A673 (cell line): ENCODE measurements around the gene CHRNA3. TPM values are rescaled to one million over a fixed set of nuclear protein-coding genes. Genes with fewer than 3 reads are reported as not detected.

ENCODE experiments used
- BruUV-seq: library from RNA; stranded (reverse); fragments of 400-500 nt; replicated peaks from 2 replicates; lab custom pipeline; 2021; lab: Mats Ljungman, UMichigan
- CTCF ChIA-PET: fragments of 300-600 bp; sonication (Branson Sonifier 250); formaldehyde crosslinking; loops from one replicate; lab custom pipeline; 2022; ENCODE audit warnings: antibody characterized with exemption; lab: Charles Lee
- POLR2A ChIA-PET: fragments of 300-600 bp; sonication (Branson Sonifier 250); formaldehyde crosslinking; loops from one replicate; lab custom pipeline; 2022; ENCODE audit warnings: antibody characterized with exemption; ENCODE audit not compliant: low non-redundant PET; lab: Charles Lee
- DNase-seq: peaks from one replicate; pipeline ENCODE4 v3.0.0-alpha.2; 2015; ENCODE audit warnings: low spot score
- H3K27ac ChIP-seq: fragments of 200-600 bp; sonication (generic); 2 replicates; pipeline ENCODE4 v1.5.1; 2016; ENCODE audit warnings: mixed run types, low read depth, mild to moderate bottlenecking, mixed read lengths, antibody characterized with exemption, low read length; ENCODE audit not compliant: poor library complexity, severe bottlenecking
- H3K27me3 ChIP-seq: fragments of 200-600 bp; sonication (generic); replicated peaks from 2 replicates; pipeline ENCODE4 v1.6.1; 2017; ENCODE audit warnings: mixed run types, low read depth, mild to moderate bottlenecking, mixed read lengths, antibody characterized with exemption, low read length; ENCODE audit not compliant: insufficient read depth, poor library complexity
- H3K36me3 ChIP-seq: fragments of 200-600 bp; sonication (generic); 2 replicates; pipeline ENCODE4 v1.6.1; 2016; ENCODE audit warnings: mixed run types, mild to moderate bottlenecking, mixed read lengths, antibody characterized with exemption, low read length; ENCODE audit not compliant: insufficient read depth, poor library complexity, severe bottlenecking
- H3K4me1 ChIP-seq: fragments of 200-600 bp; sonication (generic); 2 replicates; pipeline ENCODE4 v1.6.1; 2017; ENCODE audit warnings: mixed run types, mild to moderate bottlenecking, mixed read lengths, antibody characterized with exemption, low read length; ENCODE audit not compliant: insufficient read depth, poor library complexity, severe bottlenecking
- H3K4me3 ChIP-seq: fragments of 200-600 bp; sonication (generic); 2 replicates; pipeline ENCODE4 v1.5.1; 2016; ENCODE audit warnings: low read depth, mixed run types, mild to moderate bottlenecking, mixed read lengths, low read length; ENCODE audit not compliant: poor library complexity, severe bottlenecking
- H3K9me3 ChIP-seq: fragments of 200-600 bp; sonication (generic); 2 replicates; pipeline ENCODE4 v1.6.1; 2016; ENCODE audit warnings: mixed run types, low read depth, mild to moderate bottlenecking, mixed read lengths, antibody characterized with exemption, low read length; ENCODE audit not compliant: poor library complexity, severe bottlenecking
- CTCF ChIP-seq: fragments of 300-800, 200-600 bp; sonication (generic); conservative IDR thresholded peaks from 2 replicates; pipeline ENCODE4 v1.5.1; 2017; ENCODE audit warnings: low read depth, mild to moderate bottlenecking, antibody characterized with exemption, low read length, moderate library complexity, mixed read lengths
- EZH2 ChIP-seq: fragments of 200-600 bp; sonication (generic); IDR thresholded peaks from 2 replicates; pipeline ENCODE4 v1.6.1; 2017; ENCODE audit warnings: borderline replicate concordance, low read depth, mild to moderate bottlenecking, mixed read lengths, antibody characterized with exemption, low read length; ENCODE audit not compliant: poor library complexity, severe bottlenecking
- intact Hi-C: fragments of 100-400 bp; cut with micrococcal nuclease; formaldehyde crosslinking; loops from one replicate; pipeline ENCODE4 v1.10.0; 2022; ENCODE audit not compliant: unreplicated experiment
- total RNA-seq: library from RNA; stranded (reverse); gene quantifications from 2 replicates; pipeline ENCODE4 v1.2.3, GENCODE V29; 2021

The CHRNA3 gene
- total RNA-seq, 1 experiment from 2014 or later, result not detected

GRCh38 chr15:78638658-78639314, 18.0 kb upstream of the CHRNA3 start:
- ChIA-PET CTCF (interaction anchor here (0.7 kb wide), 1 partner anchor 22 kb away, joined by 3 read pairs; no protein-coding TSS in a partner anchor), POLR2A (no interaction called here)
- DNase-seq, result peak; percentile 68
- H3K4me1 ChIP-seq, result no peaks in the 10 kb centered on the region
- H3K9me3 ChIP-seq, result no peaks in the 10 kb centered on the region
- intact Hi-C loops, result loop anchor here (1.0 to 2.0 kb wide), 2 partner anchors 71 to 102 kb away; no protein-coding TSS in a partner anchor
- H3K27me3 ChIP-seq, result peaks cover 72% of the 10 kb centered on the region
- BruUV-seq, result no TSS peak
- no peak overlapping the region for H3K27ac ChIP-seq
- H3K36me3 ChIP-seq, result no peaks in the 10 kb centered on the region
- no peak overlapping the region for H3K4me3 ChIP-seq
- TF ChIP-seq EZH2 (no peak), CTCF (peak; percentile 71)

GRCh38 chr15:78637776-78638435, 17.1 kb upstream of the CHRNA3 start:
- intact Hi-C loops, result loop anchor here (1.0 to 2.0 kb wide), 2 partner anchors 71 to 103 kb away; no protein-coding TSS in a partner anchor
- H3K4me1 ChIP-seq, result no peaks in the 10 kb centered on the region
- no peak for TF ChIP-seq EZH2
- no peak for TF ChIP-seq CTCF
- POLR2A ChIA-PET, result no interaction called here
- H3K9me3 ChIP-seq, result peaks cover 8% of the 10 kb centered on the region
- H3K36me3 ChIP-seq, result no peaks in the 10 kb centered on the region
- no peak overlapping the region for H3K4me3 ChIP-seq
- no peak overlapping the region for H3K27ac ChIP-seq
- BruUV-seq, result no TSS peak
- peaks cover 81% of the 10 kb centered on the region for H3K27me3 ChIP-seq
- CTCF ChIA-PET, result interaction anchor here (0.5 to 1.2 kb wide), 2 partner anchors 72 to 1340 kb away, joined by 4 read pairs; no protein-coding TSS in a partner anchor
- DNase-seq, result no peak

GRCh38 chr15:78636378-78636859, 15.6 kb upstream of the CHRNA3 start:
- TF ChIP-seq CTCF, result no peak
- TF ChIP-seq EZH2, result no peak
- BruUV-seq, result no TSS peak
- intact Hi-C loops, result no loop called here
- Histone ChIP-seq H3K27me3 (peaks cover 75% of the 10 kb centered on the region), H3K36me3 (no peaks in the 10 kb centered on the region), H3K9me3 (peaks cover 8% of the 10 kb centered on the region), H3K4me3 (no peak overlapping the region), H3K4me1 (no peaks in the 10 kb centered on the region), H3K27ac (no peak overlapping the region)
- POLR2A ChIA-PET, result no interaction called here
- CTCF ChIA-PET, result no interaction called here
- DNase-seq, result no peak
